ENCODE measurements around the gene RGCC.
"Not testable (repeated sequence)": the region's sequence is repeated elsewhere in the genome, so short reads cannot be mapped to it uniquely, and the experiment has no call there.

The RGCC gene

GRCh38 chr13:41456768-41457588 lies at the start of gene RGCC:
Gene RGCC, plus strand, starts transcription at chr13:41457550. Its CDS starts 158 bp downstream, at chr13:41457708.
- no peak for FAIRE-seq

- no peak for FAIRE-seq
Measured at GRCh38 chr13:41408121-41408520, 49.2 kb upstream of the RGCC start.

- no peak for FAIRE-seq
Measured at GRCh38 chr13:41408746-41409145, 48.6 kb upstream of the RGCC start.

GRCh38 chr13:41409611-41410010 lies 47.7 kb upstream of the RGCC start:
- no peak for FAIRE-seq

- FAIRE-seq = no peak
Measured at GRCh38 chr13:41411060-41411459, 46.3 kb upstream of the RGCC start.

GRCh38 chr13:41411522-41411921 lies 45.8 kb upstream of the RGCC start:
- FAIRE-seq = no peak

- no peak for FAIRE-seq
Measured at GRCh38 chr13:41413872-41414271, 43.5 kb upstream of the RGCC start.

GRCh38 chr13:41416276-41416675 lies 41.1 kb upstream of the RGCC start:
- FAIRE-seq = no peak

GRCh38 chr13:41418027-41418426 lies 39.3 kb upstream of the RGCC start:
- no peak for FAIRE-seq

- no peak for FAIRE-seq
Measured at GRCh38 chr13:41418731-41419130, 38.6 kb upstream of the RGCC start.

GRCh38 chr13:41419206-41419605 lies 38.1 kb upstream of the RGCC start:
- no peak for FAIRE-seq

GRCh38 chr13:41420146-41420545 lies 37.2 kb upstream of the RGCC start:
- no peak for FAIRE-seq

- not testable (repeated sequence) for FAIRE-seq
Measured at GRCh38 chr13:41421330-41421729, 36.0 kb upstream of the RGCC start.

- FAIRE-seq = not testable (repeated sequence)
Measured at GRCh38 chr13:41421983-41422382, 35.4 kb upstream of the RGCC start.

- FAIRE-seq = not testable (repeated sequence)
Measured at GRCh38 chr13:41423259-41423658, 34.1 kb upstream of the RGCC start.

GRCh38 chr13:41424675-41425074 lies 32.7 kb upstream of the RGCC start:
- FAIRE-seq = peak; percentile 51

GRCh38 chr13:41426047-41426446 lies 31.3 kb upstream of the RGCC start:
- FAIRE-seq = no peak

GRCh38 chr13:41427666-41428065 lies 29.7 kb upstream of the RGCC start:
- FAIRE-seq = no peak

GRCh38 chr13:41428155-41428554 lies 29.2 kb upstream of the RGCC start:
- no peak for FAIRE-seq

GRCh38 chr13:41434030-41434429 lies 23.3 kb upstream of the RGCC start:
- not testable (repeated sequence) for FAIRE-seq

GRCh38 chr13:41434831-41435520 lies 22.4 kb upstream of the RGCC start:
- no peak for FAIRE-seq

GRCh38 chr13:41443969-41444368 lies 13.4 kb upstream of the RGCC start:
- FAIRE-seq = no peak

GRCh38 chr13:41452462-41452861 lies 4.9 kb upstream of the RGCC start:
- no peak for FAIRE-seq

- peak; percentile 85 for FAIRE-seq
Measured at GRCh38 chr13:41453620-41454019, 3.7 kb upstream of the RGCC start.

All from TTC549 (cell line).